HG03571 (cell line): Measurements from ENCODE around the gene IL17REL.

Source experiments
- ATAC-seq: cut with Tn5 transposase; IDR thresholded peaks from one replicate; pipeline ENCODE4 v1.9.1; 2021; ENCODE audit not compliant: unreplicated experiment

IL17REL gene

GRCh38 chr22:50008151-50009040 is 4.2 kb downstream of the IL17REL start:
- ATAC-seq = no peak

- ATAC-seq = no peak
Observed at GRCh38 chr22:50007057-50007511, 5.5 kb downstream of the IL17REL start.

GRCh38 chr22:50004918-50005317 is 7.6 kb downstream of the IL17REL start:
- ATAC-seq = no peak

GRCh38 chr22:50002791-50003190 is 9.8 kb downstream of the IL17REL start:
- no peak for ATAC-seq

GRCh38 chr22:50001388-50002231 is 11.0 kb downstream of the IL17REL start:
- no peak for ATAC-seq

- ATAC-seq = no peak
Observed at GRCh38 chr22:50000587-50001387, 11.8 kb downstream of the IL17REL start.

GRCh38 chr22:49999946-50000586 is 12.5 kb downstream of the IL17REL start:
- ATAC-seq = no peak

- ATAC-seq = no peak
Observed at GRCh38 chr22:49999063-49999945, 13.3 kb downstream of the IL17REL start.

GRCh38 chr22:49998718-49999062 is 13.9 kb downstream of the IL17REL start:
- ATAC-seq = no peak

- ATAC-seq = no peak
Observed at GRCh38 chr22:49997932-49998717, 14.4 kb downstream of the IL17REL start.

GRCh38 chr22:49997251-49997599 is 15.3 kb downstream of the IL17REL start:
- no peak for ATAC-seq

GRCh38 chr22:49996518-49997250 is 15.9 kb downstream of the IL17REL start:
- no peak for ATAC-seq

GRCh38 chr22:49996119-49996517 is 16.4 kb downstream of the IL17REL start:
- no peak for ATAC-seq

- no peak for ATAC-seq
Observed at GRCh38 chr22:49995361-49996118, 17.0 kb downstream of the IL17REL start.

- ATAC-seq = no peak
Observed at GRCh38 chr22:49995041-49995360, 17.6 kb downstream of the IL17REL start.

GRCh38 chr22:49994361-49995040 is 18.1 kb downstream of the IL17REL start:
- no peak for ATAC-seq
